DND-41 (cell line): ENCODE data around the gene SUN3.
"Not testable (repeated sequence)": the region's sequence is repeated elsewhere in the genome, so short reads cannot be mapped to it uniquely, and the experiment has no call there.

Source experiments
- ATAC-seq: fragments of 200-7000 bp; cut with Tn5 transposase; 3 replicates; pipeline ENCODE4 v1.9.1; 2021; ENCODE audit warnings: low read depth; ENCODE audit not compliant: insufficient read depth
- DNase-seq: peaks from one replicate; pipeline ENCODE4 v3.0.0-alpha.2; 2020
- H2AFZ ChIP-seq: 2 replicates; pipeline ENCODE4 v1.6.0; 2012; ENCODE audit warnings: low read depth, low read length
- H3K27ac ChIP-seq: 2 replicates; pipeline ENCODE4 v1.5.1; 2012; ENCODE audit warnings: low read length, inconsistent platforms
- H3K27me3 ChIP-seq: fragments of 200-600 bp; sonication (generic); 2 replicates; pipeline ENCODE4 v1.6.0; 2012; ENCODE audit warnings: low read length, mild to moderate bottlenecking, inconsistent platforms; ENCODE audit not compliant: insufficient read depth, poor library complexity
- H3K36me3 ChIP-seq: 2 replicates; pipeline ENCODE4 v1.5.1; 2012; ENCODE audit warnings: low read length, inconsistent platforms; ENCODE audit not compliant: insufficient read depth
- H3K4me1 ChIP-seq: 2 replicates; pipeline ENCODE4 v1.5.1; 2012; ENCODE audit warnings: mild to moderate bottlenecking, low read length; ENCODE audit not compliant: insufficient read depth
- H3K4me2 ChIP-seq: 2 replicates; pipeline ENCODE4 v1.6.0; 2012; ENCODE audit warnings: mild to moderate bottlenecking, moderate library complexity, low read length, inconsistent platforms; ENCODE audit not compliant: insufficient read depth
- H3K4me3 ChIP-seq, 2 experiments: fragments of 200-600 bp in 1 of 2; shearing (Covaris generic) in 1 of 2; 2 replicates each; pipeline ENCODE4 v1.5.1; 2012 to 2016; ENCODE audit warnings: inconsistent platforms in 2 of 2, low read length in 2 of 2, mild to moderate bottlenecking in 2 of 2, low read depth in 1 of 2, moderate library complexity in 1 of 2
- H3K79me2 ChIP-seq: 2 replicates; pipeline ENCODE4 v1.6.0; 2012; ENCODE audit warnings: low read length, inconsistent platforms; ENCODE audit not compliant: insufficient read depth
- H3K9ac ChIP-seq: 2 replicates; pipeline ENCODE4 v1.6.0; 2012; ENCODE audit warnings: low read depth, mild to moderate bottlenecking, inconsistent platforms, low read length, moderate library complexity
- H3K9me3 ChIP-seq: 2 replicates; pipeline ENCODE4 v1.5.1; 2012; ENCODE audit warnings: low read length, moderate library complexity, mild to moderate bottlenecking, inconsistent platforms; ENCODE audit not compliant: insufficient read depth, severe bottlenecking
- H4K20me1 ChIP-seq: 2 replicates; pipeline ENCODE4 v1.6.0; 2012; ENCODE audit warnings: low read length; ENCODE audit not compliant: insufficient read depth
- CTCF ChIP-seq: IDR thresholded peaks from 2 replicates; pipeline ENCODE4 v1.5.1; 2012; ENCODE audit warnings: borderline replicate concordance, low read length, moderate library complexity, mild to moderate bottlenecking; ENCODE audit not compliant: poor library complexity, severe bottlenecking; ENCODE audit errors: extremely low read depth
- EZH2 ChIP-seq: IDR thresholded peaks from 3 replicates; pipeline ENCODE4 v1.6.1; 2012; ENCODE audit warnings: borderline replicate concordance, low read depth, mild to moderate bottlenecking, moderate library complexity, low read length, inconsistent platforms; ENCODE audit not compliant: severe bottlenecking

The SUN3 gene

DNA sequence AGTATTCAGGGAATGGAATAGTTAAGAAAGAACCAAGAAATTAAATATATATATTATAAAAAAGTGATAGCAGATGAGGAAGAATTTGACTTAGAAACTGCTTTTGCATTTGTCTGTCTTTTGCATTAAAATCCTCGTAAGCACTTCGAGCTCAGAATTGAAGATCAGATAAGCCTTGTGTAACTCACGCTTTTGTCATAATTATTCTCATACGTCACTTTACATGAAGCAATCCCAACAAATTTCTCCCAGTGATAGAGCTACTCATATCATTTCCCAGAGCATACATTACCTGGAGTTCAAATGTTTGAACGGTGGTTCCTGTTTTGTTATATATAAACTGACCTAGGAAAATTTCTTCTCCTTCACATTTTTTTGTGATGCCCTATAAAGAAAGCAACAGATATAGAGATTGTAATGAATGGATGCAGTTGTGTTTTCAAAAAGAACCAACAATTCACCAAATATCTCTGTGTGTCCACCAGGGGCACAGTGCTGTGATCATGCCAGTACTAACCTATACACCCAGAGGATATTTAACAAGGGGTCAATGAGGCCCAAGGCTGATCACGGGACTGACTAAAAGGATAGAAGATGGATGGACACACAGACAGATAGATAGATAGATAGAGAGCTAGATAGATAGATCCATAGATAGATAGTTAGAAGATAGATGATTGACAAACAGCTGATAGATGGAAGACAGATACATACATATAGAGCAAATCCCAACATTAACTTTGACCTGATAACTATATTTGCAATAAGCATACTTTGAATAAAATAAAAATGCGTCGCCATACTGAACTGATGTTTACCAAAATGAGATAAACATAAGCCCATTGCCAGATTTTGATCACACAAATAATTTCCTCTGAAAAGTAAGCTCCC, 40.2 kb downstream of the SUN3 start:
- no peaks in the 10 kb centered on the region for H3K79me2 ChIP-seq
- H3K4me3 ChIP-seq: no peak overlapping the region
- no peaks in the 10 kb centered on the region for H3K4me1 ChIP-seq
- H3K36me3 ChIP-seq: no peaks in the 10 kb centered on the region
- ATAC-seq (no peak), DNase-seq (no peak)
- H3K27me3 ChIP-seq: no peaks in the 10 kb centered on the region
- no peak overlapping the region for H3K27ac ChIP-seq
- H3K4me2 ChIP-seq: no peak overlapping the region
- TF ChIP-seq CTCF: no peak
- no peak for TF ChIP-seq EZH2
- no peaks in the 10 kb centered on the region for H3K9me3 ChIP-seq
- H4K20me1 ChIP-seq: no peaks in the 10 kb centered on the region
- H3K9ac ChIP-seq: no peak overlapping the region
- no peak overlapping the region for H2AFZ ChIP-seq

DNA sequence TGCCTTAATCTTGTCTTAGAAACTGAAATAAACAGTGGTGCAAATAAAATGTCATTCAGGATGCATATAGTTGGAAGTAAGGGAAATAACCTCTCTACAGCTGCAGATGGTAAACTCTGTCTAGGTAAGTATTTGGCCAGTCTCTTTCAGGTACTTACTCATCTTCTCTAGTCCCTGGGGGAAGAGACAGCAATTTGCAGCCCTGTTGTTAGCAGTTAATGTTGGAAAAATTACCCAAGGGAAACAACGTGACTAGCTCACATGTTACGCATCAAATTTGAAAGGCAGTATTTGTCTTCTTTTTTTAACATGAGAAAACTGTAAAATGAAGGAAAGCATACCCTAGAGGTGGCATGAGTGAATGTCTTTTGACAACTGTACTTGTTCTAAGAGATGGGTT, 46.3 kb downstream of the SUN3 start:
- H3K36me3 ChIP-seq: 0 out of 2 replicates have a peak, but pooled peaks cover 3% of the 10 kb centered on the region
- H2AFZ ChIP-seq: no peak overlapping the region; the same call in 1 of the 2 replicates
- no peaks in the 10 kb centered on the region for H3K9me3 ChIP-seq
- no peak overlapping the region for H3K9ac ChIP-seq
- DNase-seq (no peak), ATAC-seq (no peak)
- no peaks in the 10 kb centered on the region for H3K27me3 ChIP-seq
- H3K4me1 ChIP-seq: peaks cover 14% of the 10 kb centered on the region; the same call in 1 of the 2 replicates
- H3K4me2 ChIP-seq: no peak overlapping the region
- H3K4me3 ChIP-seq: no peak overlapping the region
- peaks cover 6% of the 10 kb centered on the region; the same call in 1 of the 2 replicates for H3K79me2 ChIP-seq
- H4K20me1 ChIP-seq: no peaks in the 10 kb centered on the region
- TF ChIP-seq CTCF (no peak), EZH2 (no peak)
- H3K27ac ChIP-seq: no peak overlapping the region

DNA sequence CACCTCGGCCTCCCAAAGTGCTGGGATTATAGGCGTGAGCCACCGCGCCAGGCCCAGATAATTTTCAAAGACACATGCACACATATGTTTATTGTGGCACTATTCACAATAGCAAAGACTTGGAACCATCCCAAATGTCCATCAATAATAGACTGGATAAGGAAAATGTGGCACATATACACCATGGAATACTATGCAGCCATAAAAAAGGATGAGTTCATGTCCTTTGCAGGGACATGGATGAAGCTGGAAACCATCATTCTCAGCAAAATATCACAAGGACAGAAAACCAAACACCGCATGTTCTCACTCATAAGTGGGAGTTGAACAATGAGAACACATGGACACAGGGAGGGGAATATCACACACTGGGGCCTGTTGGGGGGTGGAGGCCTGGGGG, 48.3 kb downstream of the SUN3 start:
- H3K9ac ChIP-seq, H3K9me3 ChIP-seq, H4K20me1 ChIP-seq, H3K4me2 ChIP-seq, H2AFZ ChIP-seq, ATAC-seq, H3K27me3 ChIP-seq, H3K27ac ChIP-seq, H3K4me3 ChIP-seq, H3K79me2 ChIP-seq, DNase-seq: not testable (repeated sequence)
- H3K4me1 ChIP-seq: peaks cover 14% of the 10 kb centered on the region; the same call in 1 of the 2 replicates
- peaks cover 17% of the 10 kb centered on the region; the same call in 1 of the 2 replicates for H3K36me3 ChIP-seq

DNA sequence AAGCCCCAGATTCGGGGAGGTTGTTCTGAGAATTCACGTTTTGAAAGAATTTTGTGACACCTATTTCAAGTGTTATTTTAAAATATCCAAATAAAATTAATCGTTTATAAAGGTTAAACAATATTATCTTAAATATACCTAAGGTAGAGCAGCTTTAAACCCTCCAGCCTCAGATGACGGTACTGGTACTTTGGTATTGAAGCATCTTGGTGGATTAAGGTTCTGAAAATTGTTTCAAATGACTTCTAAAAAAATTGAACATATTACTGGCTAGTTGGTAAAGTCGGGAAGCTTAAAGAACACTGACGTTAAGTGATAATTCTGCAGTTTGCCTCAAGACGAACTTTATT, 49.1 kb downstream of the SUN3 start:
- ATAC-seq (no peak), DNase-seq (no peak)
- no peaks in the 10 kb centered on the region for H3K27me3 ChIP-seq
- TF ChIP-seq CTCF: no peak
- TF ChIP-seq EZH2: no peak
- H3K9me3 ChIP-seq: no peaks in the 10 kb centered on the region
- H3K79me2 ChIP-seq: peaks cover 6% of the 10 kb centered on the region; the same call in 1 of the 2 replicates
- H3K4me3 ChIP-seq: peak overlapping the region in 1 of 2 experiments; percentile 56; a peak in 2 of 4 replicates
- peak overlapping the region; percentile 53 for H3K4me2 ChIP-seq
- H3K36me3 ChIP-seq: peaks cover 19% of the 10 kb centered on the region; the same call in 1 of the 2 replicates
- H3K9ac ChIP-seq: no peak overlapping the region
- H4K20me1 ChIP-seq: no peaks in the 10 kb centered on the region
- peak overlapping the region; percentile 80 for H2AFZ ChIP-seq
- peaks cover 14% of the 10 kb centered on the region; the same call in 1 of the 2 replicates for H3K4me1 ChIP-seq
- H3K27ac ChIP-seq: no peak overlapping the region
